HG02852 (cell line): ENCODE measurements around the gene NDUFA6.
A peak's percentile ranks its signal among the peaks of the same experiment; 100 is the strongest.
"Not testable (repeated sequence)": the region's sequence is repeated elsewhere in the genome, so short reads cannot be mapped to it uniquely, and the experiment has no call there.

ENCODE experiments used
- ATAC-seq: cut with Tn5 transposase; IDR thresholded peaks from one replicate; pipeline ENCODE4 v1.9.1; 2021; ENCODE audit warnings: mild to moderate bottlenecking, moderate library complexity; ENCODE audit not compliant: unreplicated experiment

NDUFA6 gene

DNA sequence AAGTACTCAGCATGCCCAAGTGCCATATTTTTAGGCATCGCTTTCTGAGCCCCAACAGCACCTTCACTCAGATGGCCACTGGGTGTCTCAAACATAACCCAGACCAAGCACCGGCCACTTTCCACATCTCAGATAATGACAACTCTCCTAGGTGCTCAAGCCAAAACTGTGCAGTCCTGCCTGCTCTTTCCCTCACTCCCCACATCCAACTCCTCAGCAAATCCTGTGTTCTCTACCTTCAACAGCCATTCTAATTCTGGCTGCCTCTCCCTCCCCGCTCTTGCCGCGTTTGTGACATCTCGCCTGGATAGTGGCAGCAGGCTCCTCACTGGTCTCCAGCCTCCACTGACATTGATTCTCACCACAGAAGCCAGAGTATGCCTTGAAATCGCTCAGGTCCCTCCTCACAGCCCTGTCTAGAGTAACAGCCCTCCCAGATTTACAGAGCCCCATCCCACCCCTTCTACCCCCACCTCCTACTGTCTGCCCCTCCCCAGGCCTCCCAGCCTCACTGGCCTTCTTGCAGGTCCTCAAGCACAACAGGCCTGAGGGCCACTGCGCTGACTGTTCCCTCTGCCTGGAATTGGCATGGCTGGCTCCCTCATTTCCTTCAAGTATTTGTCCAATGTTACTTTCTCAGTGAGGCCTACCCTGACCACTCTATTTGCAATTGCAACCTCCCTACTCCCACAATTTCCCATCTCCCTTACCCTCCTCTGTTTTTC lies 17.8 kb downstream of the NDUFA6 start:
- ATAC-seq = no peak

DNA sequence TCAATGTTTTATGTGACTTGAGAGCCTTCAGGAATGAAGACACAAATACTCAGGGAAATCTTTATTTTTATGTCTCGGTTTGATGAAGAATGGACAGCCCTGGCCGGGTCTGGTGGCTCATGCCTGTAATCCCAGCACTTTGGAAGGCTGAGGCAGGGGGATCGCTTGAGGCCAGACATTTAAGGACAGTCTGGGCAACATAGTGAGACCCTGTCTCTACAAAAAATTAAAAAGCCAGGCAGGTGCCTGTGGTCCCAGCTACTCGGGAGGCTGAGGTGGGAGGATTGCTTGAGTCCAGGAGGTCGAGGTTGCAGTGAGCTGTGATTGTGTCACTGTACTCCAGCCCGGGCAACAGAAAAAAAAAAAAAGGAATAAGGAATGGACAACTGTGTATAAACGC lies 19.1 kb downstream of the NDUFA6 start:
- not testable (repeated sequence) for ATAC-seq

DNA sequence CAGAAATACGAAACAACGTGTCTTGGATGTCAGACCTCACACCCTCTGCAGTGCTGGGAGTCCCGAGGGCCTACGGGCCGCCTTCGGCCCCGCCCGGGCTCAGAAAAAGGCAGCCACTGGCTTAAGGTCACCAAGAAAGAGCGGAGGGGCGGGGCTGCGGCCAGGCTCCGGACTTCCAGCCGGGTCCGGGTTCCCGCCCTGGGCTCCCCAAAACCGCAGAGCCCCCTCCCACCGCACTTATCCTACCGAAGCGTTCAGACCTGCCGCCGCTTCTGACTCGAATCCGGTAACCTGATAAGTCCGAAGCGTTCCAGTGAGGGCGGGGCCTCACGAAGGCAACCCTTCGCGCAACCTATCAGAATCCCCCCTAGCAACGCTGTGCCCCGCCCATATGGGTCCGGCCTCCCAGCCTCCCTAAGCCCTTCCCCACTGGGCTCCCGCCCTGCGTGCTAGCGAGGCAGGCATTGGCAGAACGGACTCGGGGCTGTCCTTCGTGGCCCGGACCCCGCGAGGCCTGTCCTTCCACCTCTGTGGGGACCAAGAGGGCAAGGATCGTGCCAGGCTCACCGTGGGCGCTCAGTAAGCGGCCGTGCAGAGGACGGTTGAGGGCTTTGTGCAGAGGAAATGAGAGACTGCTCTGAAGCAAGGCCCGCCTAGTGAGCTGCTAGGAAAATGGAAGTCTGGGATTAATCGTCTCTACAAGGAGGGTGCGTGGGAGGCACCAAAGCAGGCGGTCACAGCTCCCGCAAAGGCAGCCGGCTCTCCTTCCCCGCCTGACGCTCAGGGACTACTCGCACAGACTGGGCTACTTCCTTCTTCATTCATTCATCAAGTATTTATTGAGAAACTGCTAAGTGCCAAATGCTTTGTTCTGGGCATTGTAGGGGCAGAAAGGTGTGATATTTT lies 19.8 kb downstream of the NDUFA6 start, which contains the start of gene NAGA:
NAGA (minus strand) TSS at position 296 of the 906 bp plus-strand sequence. CDS start 515 bp downstream, outside the sequence.
- ATAC-seq = peak; percentile 89

DNA sequence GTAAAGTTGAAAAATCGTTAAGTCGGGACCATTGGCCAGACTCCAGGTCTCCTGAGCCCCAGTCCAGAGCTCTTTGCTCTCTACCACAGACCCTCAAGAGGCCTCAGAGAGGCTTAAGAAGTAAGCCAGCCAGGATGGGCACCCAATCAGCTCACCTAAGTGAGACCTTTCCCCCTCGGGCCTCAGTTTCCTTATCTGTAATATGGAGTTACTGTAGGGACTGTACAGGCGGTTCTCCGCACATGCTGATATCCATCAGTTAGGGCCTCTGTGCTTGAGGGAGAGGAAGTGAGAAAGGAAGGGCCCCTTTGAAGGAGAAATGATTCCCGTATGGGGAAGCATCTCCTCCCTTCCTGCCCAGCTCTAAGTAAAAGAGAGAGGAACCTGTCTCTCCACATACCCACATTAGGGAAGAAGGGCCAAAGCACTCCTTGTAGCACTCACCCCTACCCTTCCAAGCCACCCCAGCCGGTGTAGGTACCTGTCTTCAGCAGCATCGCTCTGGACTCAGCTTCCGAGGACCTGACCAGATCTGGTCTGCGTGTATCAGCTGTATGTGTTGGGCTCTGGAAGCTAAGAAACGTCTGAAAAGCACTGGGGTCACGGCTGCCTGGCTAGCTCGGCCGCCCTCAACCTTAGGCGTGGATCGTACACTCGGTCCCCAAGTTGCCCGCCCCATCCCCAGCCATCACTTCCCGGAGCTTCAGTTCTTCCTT lies 20.6 kb downstream of the NDUFA6 start:
- ATAC-seq = no peak

DNA sequence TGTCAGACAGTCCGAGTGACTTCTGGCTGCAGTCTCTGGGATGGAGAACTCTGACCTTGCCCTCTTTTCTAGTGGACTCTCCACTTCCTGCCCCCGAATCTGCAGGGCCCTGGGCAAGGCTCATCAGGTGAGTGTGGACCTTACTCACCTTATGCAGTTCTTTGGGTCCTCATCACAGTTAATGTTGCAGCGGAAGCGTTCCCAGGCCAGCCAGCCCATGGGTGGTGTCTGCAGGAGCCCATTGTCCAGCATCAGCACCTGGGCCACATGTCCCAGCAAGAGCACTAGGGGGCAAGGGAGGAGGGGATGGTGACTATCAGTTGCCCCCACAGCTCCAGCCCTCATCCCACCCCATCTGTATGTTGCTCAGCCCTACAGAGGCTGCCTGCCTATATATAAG lies 22.3 kb downstream of the NDUFA6 start:
- ATAC-seq = no peak

DNA sequence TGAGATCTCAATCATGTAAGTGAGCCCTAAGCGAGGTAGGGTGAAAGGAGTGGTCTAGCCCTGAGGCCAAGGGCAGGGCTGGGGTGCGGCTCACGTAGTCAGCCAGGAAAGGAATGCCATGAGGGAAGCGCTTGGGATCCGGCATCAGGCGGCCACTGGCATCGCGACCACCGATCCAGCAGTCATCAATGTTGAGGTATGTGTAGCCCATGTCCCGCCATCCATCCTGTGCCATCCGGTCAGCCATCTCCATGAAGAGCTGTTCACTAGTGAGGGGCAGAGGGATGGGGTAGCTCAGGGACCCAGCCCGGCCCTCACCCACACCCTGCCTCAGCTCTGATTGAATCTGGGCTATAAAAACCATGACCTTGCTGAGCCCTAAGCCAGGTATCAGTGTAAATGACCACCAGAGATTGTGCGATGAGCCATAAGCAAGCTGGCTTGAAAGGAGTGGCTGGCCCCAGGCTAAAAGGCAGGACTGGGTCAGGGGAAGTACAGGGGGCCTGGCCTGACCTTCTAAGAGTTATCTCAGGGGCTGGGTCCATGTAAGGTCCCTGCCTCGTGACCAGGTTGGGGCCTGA lies 22.8 kb downstream of the NDUFA6 start:
- no peak for ATAC-seq

DNA sequence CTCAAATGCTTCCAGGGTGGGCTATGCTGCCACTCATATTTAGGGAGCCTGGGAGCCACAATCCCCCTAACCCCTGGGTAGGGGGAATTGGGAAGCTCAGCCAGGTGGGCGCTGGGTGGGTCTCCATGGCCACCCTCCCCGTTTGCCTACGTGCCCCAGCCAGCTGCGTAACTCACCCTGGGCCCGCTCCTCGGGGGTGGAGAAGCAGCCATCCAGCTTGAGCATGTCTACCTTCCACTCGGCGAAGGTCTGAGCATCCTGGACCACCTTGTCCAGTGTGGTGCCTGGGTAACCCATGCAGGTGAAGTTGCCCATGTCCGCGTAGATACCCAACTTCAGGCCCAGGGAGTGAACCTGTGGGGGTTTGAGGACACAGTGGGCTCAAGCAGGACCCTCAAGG lies 23.6 kb downstream of the NDUFA6 start:
- no peak for ATAC-seq

DNA sequence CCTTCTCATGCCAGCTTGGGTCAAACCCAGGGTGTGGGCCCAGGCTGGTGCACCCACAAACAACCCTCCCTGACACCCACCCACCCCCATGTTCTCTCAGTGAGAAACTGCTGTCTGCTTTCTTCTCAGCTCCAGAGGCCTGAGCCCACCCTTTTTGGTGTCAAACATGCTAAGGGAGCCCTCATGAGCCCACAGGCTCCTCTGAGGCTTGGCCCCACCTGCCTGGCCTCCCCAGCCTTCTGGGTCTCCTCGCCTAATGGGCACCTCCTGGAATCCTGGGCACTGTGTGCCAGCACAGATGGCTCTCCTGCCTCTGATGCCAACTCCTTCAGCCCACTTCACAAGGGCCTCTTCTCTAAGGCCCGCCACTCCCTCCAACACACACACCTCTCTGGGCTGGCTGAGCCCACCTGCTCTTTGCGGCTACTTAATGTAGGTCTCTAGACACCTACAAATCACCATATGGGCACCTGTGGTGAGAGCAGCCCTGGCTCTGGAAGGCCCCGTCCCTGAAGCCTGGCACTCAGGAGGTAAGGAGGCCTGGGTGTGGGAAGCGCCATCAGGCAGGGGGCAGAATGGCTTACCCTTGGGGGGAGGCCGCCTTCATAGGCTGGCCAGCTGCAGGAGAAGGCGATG lies 24.3 kb downstream of the NDUFA6 start:
- no peak for ATAC-seq

DNA sequence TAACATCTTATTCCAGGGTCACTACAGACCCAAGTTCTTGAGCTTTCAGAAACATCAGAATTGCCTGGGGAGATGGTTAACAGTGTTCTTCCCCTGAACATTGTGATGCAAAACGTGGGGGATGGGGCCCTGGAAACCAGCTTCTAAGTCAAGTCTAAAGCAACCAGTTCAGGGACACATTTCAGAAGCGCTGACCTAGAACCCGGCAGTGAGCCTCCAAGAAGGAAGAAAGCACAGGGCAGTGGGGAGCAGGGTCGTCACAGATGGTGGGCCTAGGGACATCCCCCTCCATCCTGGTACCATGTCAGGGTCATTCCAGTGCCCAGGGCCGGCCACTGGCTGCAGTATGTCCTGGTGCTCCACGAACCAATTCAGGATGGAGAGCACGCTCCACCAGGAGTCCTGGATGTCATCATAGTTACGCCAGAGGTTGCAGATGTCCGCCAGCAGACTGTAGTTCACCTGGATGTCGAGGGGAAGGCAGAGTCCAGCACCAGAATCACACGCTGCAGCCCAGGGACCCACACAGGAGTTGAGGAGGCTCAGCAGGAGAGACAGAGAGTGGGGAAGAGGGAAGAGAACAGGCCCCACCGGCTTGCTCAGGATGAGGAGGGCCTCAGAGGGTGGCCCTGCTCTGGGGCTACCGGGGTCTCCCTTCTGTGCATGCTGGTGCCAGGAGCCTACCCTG lies 25.0 kb downstream of the NDUFA6 start:
- no peak for ATAC-seq

DNA sequence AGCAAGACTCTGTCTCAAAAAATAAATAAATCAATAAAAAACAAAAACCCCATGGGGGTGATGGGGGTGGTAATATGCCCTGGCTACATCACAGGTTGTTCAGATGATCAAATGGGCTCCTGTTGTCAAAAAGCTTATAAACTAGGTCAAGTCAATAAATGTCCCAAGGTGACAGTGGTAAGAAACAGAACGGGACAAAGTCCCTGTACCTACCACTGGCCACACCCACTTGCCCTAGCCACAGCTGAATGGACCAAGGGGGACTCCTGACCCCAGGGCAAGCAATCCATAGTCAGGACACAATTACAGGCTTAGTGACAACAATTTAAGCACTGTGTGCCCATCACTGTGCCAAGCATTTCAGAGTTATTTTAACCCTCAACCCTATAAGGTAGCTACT lies 25.9 kb downstream of the NDUFA6 start:
- ATAC-seq = no peak

DNA sequence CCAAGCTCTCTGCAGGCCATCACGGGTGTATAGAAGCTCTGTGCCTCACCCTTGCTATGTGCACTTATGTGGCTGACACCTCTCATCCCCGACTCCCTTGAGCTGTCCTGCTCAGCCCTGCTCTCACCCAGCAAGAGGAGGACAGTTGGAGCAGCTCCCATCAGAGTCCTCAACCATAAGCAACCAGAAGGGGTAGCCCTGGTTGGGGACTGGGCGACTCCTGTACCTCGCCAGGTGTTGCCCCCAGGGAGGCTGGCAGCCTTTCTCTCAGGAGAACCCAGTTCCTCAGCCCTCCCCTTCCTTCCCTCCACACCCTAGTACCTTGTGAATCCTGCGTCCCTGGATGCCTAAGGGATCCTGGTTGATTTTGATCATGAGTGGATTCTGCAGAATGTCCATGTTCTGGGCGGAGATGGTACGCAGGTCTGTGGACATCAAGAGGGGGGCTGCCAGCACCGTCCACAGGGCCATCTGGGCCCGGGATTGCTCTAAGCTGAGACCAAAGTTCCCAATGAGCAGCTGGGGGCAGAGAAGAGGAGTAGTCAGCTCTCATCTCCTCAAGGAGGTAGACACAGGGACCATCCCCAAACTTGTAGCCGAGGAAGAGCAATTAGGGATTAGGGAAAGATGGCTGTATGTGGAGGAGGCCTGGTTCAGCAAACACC lies 27.9 kb downstream of the NDUFA6 start:
- ATAC-seq = no peak

DNA sequence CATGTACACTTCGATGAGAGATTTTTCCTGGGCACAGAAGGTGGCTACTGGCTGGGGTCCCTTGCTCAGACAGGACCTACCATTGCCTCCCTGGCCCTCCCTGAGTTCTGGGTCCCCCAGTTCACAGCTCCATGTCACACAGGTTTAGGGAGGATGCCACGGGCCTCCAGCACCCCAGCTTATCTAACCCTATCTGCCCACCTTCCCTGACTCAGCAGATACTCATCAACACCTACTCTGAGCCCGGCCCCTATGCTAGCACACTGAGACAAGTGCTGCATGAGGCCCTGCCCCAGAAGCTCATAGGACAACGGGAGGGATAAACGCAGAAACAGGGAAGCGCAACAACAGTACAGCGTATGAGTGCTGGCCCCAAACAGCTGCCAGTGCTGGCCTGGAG lies 29.5 kb downstream of the NDUFA6 start:
- ATAC-seq = no peak

DNA sequence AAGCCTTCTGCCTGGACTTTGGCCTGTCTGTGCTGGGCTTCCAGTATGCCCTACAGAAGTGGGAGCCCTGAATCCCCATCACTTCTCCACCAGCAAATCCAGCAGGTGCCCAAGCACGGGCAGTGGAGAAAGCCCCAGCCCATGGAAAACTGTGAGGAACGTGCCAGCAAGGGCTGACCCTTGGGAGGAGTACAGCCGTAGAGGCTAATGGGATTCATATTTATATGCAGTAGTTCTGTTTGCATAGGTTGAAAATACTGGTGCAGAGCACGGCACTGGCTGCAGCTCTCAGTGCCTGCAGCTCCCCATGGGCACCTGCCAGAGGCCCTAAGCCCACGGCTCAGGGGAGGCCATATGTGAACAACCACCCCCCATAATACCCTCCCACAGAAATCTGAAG lies 30.1 kb downstream of the NDUFA6 start:
- ATAC-seq = no peak

DNA sequence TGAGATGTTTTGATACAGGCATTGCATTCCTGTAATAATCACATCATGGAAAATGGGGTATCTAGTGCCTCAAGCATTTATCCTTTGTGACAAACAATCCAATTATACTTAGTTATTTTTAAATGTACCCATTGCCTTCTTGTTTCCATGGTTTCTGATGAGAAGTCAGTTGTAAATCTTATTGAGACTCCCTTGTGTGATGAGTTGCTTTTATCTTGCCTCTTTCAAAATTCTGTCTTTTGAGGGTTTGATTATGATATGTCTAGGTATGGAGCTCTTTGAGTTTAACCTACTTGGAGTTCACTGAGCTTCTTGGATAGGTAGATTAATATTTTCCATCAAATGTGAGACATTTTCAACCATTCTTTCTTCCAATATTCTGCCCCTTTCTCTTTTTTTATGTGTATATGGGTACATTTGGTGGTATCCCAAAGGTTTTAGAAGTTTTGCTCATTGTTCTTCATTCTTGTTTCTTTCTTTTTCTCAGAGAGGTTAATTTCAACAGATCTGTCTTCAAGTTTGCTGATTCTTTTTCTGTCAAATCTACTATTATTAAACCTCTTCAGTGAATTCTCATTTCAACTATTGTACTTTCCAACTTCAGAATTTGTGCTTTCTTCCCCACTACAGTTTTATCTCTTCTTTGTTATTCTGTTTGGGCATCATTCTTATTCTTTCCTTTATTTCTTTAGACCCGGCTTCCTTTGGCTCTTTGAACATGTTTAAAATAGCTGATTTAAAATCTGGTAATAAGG lies 33.6 kb downstream of the NDUFA6 start:
- ATAC-seq = no peak

DNA sequence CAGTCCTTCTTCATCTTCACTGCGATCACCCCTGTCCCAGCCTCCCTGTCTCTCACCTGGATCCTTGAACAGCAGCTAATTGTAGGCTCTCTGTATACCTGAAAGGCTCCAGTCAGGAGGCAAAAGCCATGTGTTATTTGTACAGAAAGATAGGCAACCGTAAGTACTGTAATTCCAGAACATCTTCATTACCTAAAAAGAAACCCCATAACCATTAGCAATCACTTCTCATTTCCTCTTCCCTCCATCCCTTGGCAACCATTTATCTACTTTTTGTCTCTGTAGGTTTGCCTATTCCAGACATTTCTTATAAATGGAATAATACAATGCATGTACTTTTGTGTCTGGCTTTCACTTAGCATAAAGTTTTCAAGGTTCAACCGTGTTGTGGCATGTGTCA lies 37.8 kb downstream of the NDUFA6 start:
- no peak for ATAC-seq

DNA sequence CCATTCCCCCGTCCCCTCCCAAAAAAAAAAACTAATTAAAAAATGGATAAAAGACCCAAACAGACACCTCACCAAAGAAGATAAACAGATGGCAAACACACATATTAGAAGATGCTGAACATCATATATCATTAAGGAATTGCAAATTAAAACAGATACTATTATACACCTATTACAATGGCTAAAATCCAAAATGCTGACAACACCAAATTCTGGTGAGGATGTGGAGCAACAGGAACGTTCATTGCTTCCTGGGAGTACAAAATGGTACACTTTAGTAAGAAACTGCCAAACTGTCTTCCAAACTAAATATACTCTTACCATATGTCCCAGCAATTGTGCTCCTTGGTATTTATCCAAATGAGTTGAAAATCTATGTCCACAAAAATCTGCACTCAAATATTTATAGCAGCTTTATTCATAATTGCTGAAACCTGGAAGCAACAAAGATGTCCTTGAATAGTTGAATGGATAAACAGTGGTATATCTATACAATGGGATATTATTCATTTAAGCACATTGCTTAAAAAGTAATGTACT lies 39.9 kb downstream of the NDUFA6 start:
- no peak for ATAC-seq

DNA sequence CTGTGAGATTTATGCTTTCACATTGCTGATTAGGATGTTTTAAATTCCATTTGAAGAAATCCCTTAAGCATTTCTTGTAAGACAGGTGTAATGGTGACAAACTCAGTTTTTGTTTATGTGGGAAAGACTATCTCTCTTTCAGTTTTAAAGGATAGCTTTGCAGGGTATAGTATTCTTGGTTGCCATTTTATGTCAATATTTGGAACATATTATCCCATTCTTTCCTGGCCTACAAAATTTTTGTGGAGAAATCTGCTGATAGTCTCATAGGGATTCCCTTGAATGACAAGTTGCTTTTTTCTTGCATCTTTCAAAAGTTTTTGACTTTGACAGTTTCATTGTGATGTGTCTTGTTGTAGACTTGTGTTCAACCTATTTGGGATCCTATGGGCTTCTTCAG lies 48.8 kb downstream of the NDUFA6 start:
- ATAC-seq = no peak

DNA sequence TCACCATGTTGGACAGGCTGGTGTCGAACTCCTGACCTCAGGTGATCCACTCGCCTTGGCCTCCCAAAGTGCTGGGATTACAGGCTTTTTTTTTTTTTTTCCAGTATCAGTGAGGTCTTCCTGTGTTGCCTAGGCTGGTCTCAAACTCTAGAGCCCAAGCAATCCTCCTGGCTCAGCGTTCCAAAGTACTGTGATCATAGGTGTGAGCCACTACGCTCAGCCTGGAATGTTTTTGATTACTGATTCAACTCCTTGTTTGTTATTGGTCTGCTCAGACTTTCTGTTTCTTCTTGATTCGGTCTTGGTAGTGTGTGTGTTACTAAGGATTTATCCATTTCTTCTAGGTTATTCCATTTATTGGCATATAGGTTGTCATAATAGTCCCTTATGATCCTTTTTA lies 51.3 kb downstream of the NDUFA6 start:
- no peak for ATAC-seq
